Ishikawa (cell line): Measurements from ENCODE around the gene RNF44.

Experiments
- CEBPB ChIP-seq: IDR thresholded peaks from 2 replicates; pipeline ENCODE4 v1.6.1; 2012
- CREB1 ChIP-seq: IDR thresholded peaks from 2 replicates; pipeline ENCODE4 v1.6.1; 2012; ENCODE audit warnings: low read depth
- EGR1 ChIP-seq: IDR thresholded peaks from 2 replicates; pipeline ENCODE4 v1.6.1; 2012
- EP300 ChIP-seq: IDR thresholded peaks from 2 replicates; pipeline ENCODE4 v1.6.1; 2012; ENCODE audit warnings: borderline replicate concordance
- FOXM1 ChIP-seq: IDR thresholded peaks from 2 replicates; pipeline ENCODE4 v1.6.1; 2012; ENCODE audit warnings: low read depth, borderline replicate concordance
- MAX ChIP-seq: IDR thresholded peaks from 2 replicates; pipeline ENCODE4 v1.6.1; 2012
- NFIC ChIP-seq: IDR thresholded peaks from 2 replicates; pipeline ENCODE4 v1.6.1; 2012
- RAD21 ChIP-seq: IDR thresholded peaks from 2 replicates; pipeline ENCODE4 v1.6.1; 2012; ENCODE audit warnings: low read depth
- REST ChIP-seq: IDR thresholded peaks from 2 replicates; pipeline ENCODE4 v1.6.1; 2012; ENCODE audit warnings: low read depth, mild to moderate bottlenecking
- TAF1 ChIP-seq: IDR thresholded peaks from 2 replicates; pipeline ENCODE4 v1.6.1; 2012; ENCODE audit warnings: low read depth, mild to moderate bottlenecking
- TCF12 ChIP-seq: IDR thresholded peaks from 2 replicates; pipeline ENCODE4 v1.6.1; 2012; ENCODE audit warnings: low read depth
- TEAD4 ChIP-seq: IDR thresholded peaks from 2 replicates; pipeline ENCODE4 v1.6.1; 2012
- USF1 ChIP-seq: IDR thresholded peaks from 2 replicates; pipeline ENCODE4 v1.6.1; 2012
- YY1 ChIP-seq: IDR thresholded peaks from 2 replicates; pipeline ENCODE4 v1.6.1; 2012; ENCODE audit warnings: low read depth
- ZBTB7A ChIP-seq: IDR thresholded peaks from 2 replicates; pipeline ENCODE4 v1.6.1; 2012; ENCODE audit warnings: low read depth

RNF44 gene

GRCh38 chr5:176524138-176524537 is 13.1 kb downstream of the RNF44 start:
- TF ChIP-seq MAX (no peak), TEAD4 (no peak)

- no peak for TF ChIP-seq TEAD4
- no peak for TF ChIP-seq MAX
- no peak for TF ChIP-seq REST
- no peak for TF ChIP-seq FOXM1
- no peak for TF ChIP-seq YY1
- no peak for TF ChIP-seq TCF12
- no peak for TF ChIP-seq CREB1
- TF ChIP-seq NFIC, result no peak
- no peak for TF ChIP-seq RAD21
Measured at GRCh38 chr5:176521699-176522263, 15.4 kb downstream of the RNF44 start.

GRCh38 chr5:176521286-176521685 is 15.9 kb downstream of the RNF44 start:
- TF ChIP-seq EGR1, result no peak
- TF ChIP-seq USF1, result no peak
- TF ChIP-seq YY1, result no peak
- TF ChIP-seq CREB1, result no peak
- no peak for TF ChIP-seq EP300
- no peak for TF ChIP-seq CEBPB
- TF ChIP-seq MAX, result no peak
- TF ChIP-seq TAF1, result no peak
- TF ChIP-seq TEAD4, result no peak
- no peak for TF ChIP-seq RAD21
- TF ChIP-seq TCF12, result no peak
- no peak for TF ChIP-seq REST
- no peak for TF ChIP-seq FOXM1
- no peak for TF ChIP-seq ZBTB7A
- TF ChIP-seq NFIC, result no peak

- no peak for TF ChIP-seq EGR1
- no peak for TF ChIP-seq USF1
- no peak for TF ChIP-seq ZBTB7A
- TF ChIP-seq CEBPB, result no peak
- no peak for TF ChIP-seq NFIC
- TF ChIP-seq REST, result no peak
- no peak for TF ChIP-seq CREB1
- no peak for TF ChIP-seq TEAD4
- TF ChIP-seq EP300, result no peak
- TF ChIP-seq FOXM1, result no peak
- no peak for TF ChIP-seq RAD21
- TF ChIP-seq YY1, result no peak
Measured at GRCh38 chr5:176519810-176520720, 17.1 kb downstream of the RNF44 start.
